HCT116 (cell line): ENCODE results near the gene CTTNBP2NL. TPM values are rescaled to one million over a fixed set of nuclear protein-coding genes. Genes with fewer than 3 reads are reported as not detected.
A peak's percentile ranks its signal among the peaks of the same experiment; 100 is the strongest.
"Not testable (repeated sequence)": the region's sequence is repeated elsewhere in the genome, so short reads cannot be mapped to it uniquely, and the experiment has no call there.

Source experiments
- ATAC-seq: fragments of 200-7000 bp; cut with Tn5 transposase; 2 replicates; pipeline ENCODE4 v1.9.1; 2020; ENCODE audit warnings: mild to moderate bottlenecking, moderate library complexity
- BruUV-seq: library from RNA; stranded (reverse); fragments of 400-500 nt; replicated peaks from 2 replicates; lab custom pipeline; 2021; lab: Mats Ljungman, UMichigan
- CTCF ChIA-PET: fragments of 300-600 bp; sonication (Branson Sonifier 250); formaldehyde crosslinking; loops from one replicate; lab custom pipeline; 2021; ENCODE audit warnings: antibody characterized with exemption; lab: Charles Lee
- POLR2A ChIA-PET: fragments of 300-600, 350-600 bp; sonication (Branson Sonifier 250); formaldehyde crosslinking; loops from one replicate; lab custom pipeline; 2021; ENCODE audit warnings: antibody characterized with exemption; lab: Charles Lee
- RAD21 ChIA-PET, 2 experiments: fragments of 300-600 bp; sonication (Branson Sonifier 250); formaldehyde crosslinking; loops; one replicate each; lab custom pipeline; 2023; ENCODE audit warnings: low total read pairs in 2 of 2; ENCODE audit not compliant: uncharacterized antibody in 2 of 2, unreplicated experiment in 2 of 2, low non-redundant PET in 1 of 2; lab: Charles Lee
- DNase-seq: peaks from one replicate; pipeline ENCODE4 v3.0.0-alpha.2; 2010; ENCODE audit warnings: low read depth, low spot score
- H2AFZ ChIP-seq: fragments of 200-600 bp; shearing (Covaris generic), sonication (generic); 2 replicates; pipeline ENCODE4 v1.6.1; 2017; ENCODE audit warnings: low read depth, mixed run types, mixed read lengths, antibody characterized with exemption, low read length; ENCODE audit not compliant: poor library complexity, severe bottlenecking
- H3K27ac ChIP-seq: 2 replicates; pipeline ENCODE4 v1.5.1; 2012; ENCODE audit warnings: low read depth, low read length
- H3K27me3 ChIP-seq: fragments of 200-600 bp; sonication (generic); 2 replicates; pipeline ENCODE4 v1.6.1; 2016; ENCODE audit warnings: mixed run types, low read length, mixed read lengths; ENCODE audit not compliant: insufficient read depth
- H3K36me3 ChIP-seq, 2 experiments: fragments of 200-500 bp in 1 of 2; fragments of 200-600 bp in 1 of 2; sonication (Bioruptor generic) in 1 of 2; sonication (generic) in 1 of 2; 2 replicates each; pipeline versions ENCODE4 v1.5.1 to v1.6.1; 2014 to 2016; ENCODE audit warnings: low read length in 2 of 2, inconsistent platforms in 1 of 2, mixed read lengths in 1 of 2, mixed run types in 1 of 2; ENCODE audit not compliant: insufficient read depth in 2 of 2, control insufficient read depth in 1 of 2
- H3K4me1 ChIP-seq, 2 experiments: fragments of 200-600 bp in 1 of 2; sonication (generic) in 1 of 2; 2 replicates each; pipeline versions ENCODE4 v1.5.1 to v1.6.1; 2012 to 2017; ENCODE audit warnings: low read length in 2 of 2, inconsistent platforms in 1 of 2, mild to moderate bottlenecking in 1 of 2, mixed read lengths in 1 of 2, mixed run types in 1 of 2, moderate library complexity in 1 of 2; ENCODE audit not compliant: insufficient read depth in 2 of 2, control insufficient read depth in 1 of 2
- H3K4me2 ChIP-seq: fragments of 200-600 bp; sonication (generic); 2 replicates; pipeline ENCODE4 v1.6.1; 2017; ENCODE audit warnings: mixed run types, low read length, mixed read lengths
- H3K4me3 ChIP-seq, 2 experiments: fragments of 200-600 bp in 1 of 2; sonication (generic) in 1 of 2; replicated peaks in 1 of 2; 2 replicates each; pipeline ENCODE4 v1.5.1; 2011 to 2016; ENCODE audit warnings: low read length in 2 of 2, control low read depth in 1 of 2, low read depth in 1 of 2, mild to moderate bottlenecking in 1 of 2, mixed read lengths in 1 of 2, mixed run types in 1 of 2
- H3K79me2 ChIP-seq: fragments of 200-600 bp; sonication (generic); 2 replicates; pipeline ENCODE4 v1.6.1; 2017; ENCODE audit warnings: mild to moderate bottlenecking, mixed run types, low read length, moderate library complexity, mixed read lengths; ENCODE audit not compliant: insufficient read depth
- H3K9ac ChIP-seq: fragments of 200-600 bp; sonication (generic); 2 replicates; pipeline ENCODE4 v1.6.1; 2016; ENCODE audit warnings: low read length, mixed read lengths
- H3K9me2 ChIP-seq: fragments of 200-600 bp; sonication (generic), shearing (Covaris generic); 2 replicates; pipeline ENCODE4 v1.6.1; 2017; ENCODE audit warnings: mixed run types, mild to moderate bottlenecking, moderate library complexity; ENCODE audit not compliant: insufficient read depth
- H3K9me3 ChIP-seq, 2 experiments: fragments of 200-500 bp in 1 of 2; fragments of 200-600 bp in 1 of 2; sonication (Bioruptor generic) in 1 of 2; sonication (generic) in 1 of 2; 2 replicates each; pipeline ENCODE4 v1.6.1; 2014 to 2017; ENCODE audit warnings: low read length in 2 of 2, mixed read lengths in 2 of 2, inconsistent platforms in 1 of 2, low read depth in 1 of 2, mild to moderate bottlenecking in 1 of 2, mixed run types in 1 of 2, moderate library complexity in 1 of 2; ENCODE audit not compliant: control insufficient read depth in 1 of 2, insufficient read depth in 1 of 2
- H4K20me1 ChIP-seq: fragments of 200-600 bp; sonication (generic), shearing (Covaris generic); 2 replicates; pipeline ENCODE4 v1.6.1; 2017; ENCODE audit warnings: mixed run types, mild to moderate bottlenecking, moderate library complexity; ENCODE audit not compliant: insufficient read depth
- ATF3 ChIP-seq: IDR thresholded peaks from 2 replicates; pipeline ENCODE4 v1.6.1; 2012
- CBX3 ChIP-seq: IDR thresholded peaks from 2 replicates; pipeline ENCODE4 v1.6.1; 2012; ENCODE audit warnings: low read depth
- CTCF ChIP-seq, 3 experiments: fragments of 200-600 bp in 1 of 3; sonication (generic) in 1 of 3; IDR thresholded peaks in 2 of 3; conservative IDR thresholded peaks in 1 of 3; 2 replicates each; pipeline ENCODE4 v1.5.1; 2012 to 2017; ENCODE audit warnings: low read depth in 2 of 3, low read length in 2 of 3, antibody characterized with exemption in 1 of 3, borderline replicate concordance in 1 of 3, control low read depth in 1 of 3, mild to moderate bottlenecking in 1 of 3, mixed read lengths in 1 of 3, mixed run types in 1 of 3, moderate library complexity in 1 of 3; ENCODE audit not compliant: insufficient read depth in 1 of 3
- EZH2 ChIP-seq: fragments of 200-600 bp; sonication (generic); IDR thresholded peaks from 2 replicates; pipeline ENCODE4 v1.6.1; 2017; ENCODE audit warnings: antibody characterized with exemption, mixed run types
- JUND ChIP-seq: IDR thresholded peaks from 2 replicates; pipeline ENCODE4 v1.6.1; 2012
- MAX ChIP-seq: IDR thresholded peaks from 2 replicates; pipeline ENCODE4 v1.6.1; 2012
- POLR2A ChIP-seq: IDR thresholded peaks from 2 replicates; pipeline ENCODE4 v1.7.0; 2011; ENCODE audit warnings: borderline replicate concordance; ENCODE audit not compliant: insufficient read depth, insufficient read length; ENCODE audit errors: extremely low read depth
- RAD21 ChIP-seq: IDR thresholded peaks from 2 replicates; pipeline ENCODE4 v1.6.1; 2012; ENCODE audit warnings: low read depth, mild to moderate bottlenecking
- SIN3A ChIP-seq: IDR thresholded peaks from 2 replicates; pipeline ENCODE4 v1.6.1; 2012; ENCODE audit warnings: low read depth
- ZNF274 ChIP-seq: fragments of 200-500 bp; sonication (Bioruptor generic); IDR thresholded peaks from 2 replicates; pipeline ENCODE4 v1.6.1; 2014; ENCODE audit warnings: mild to moderate bottlenecking, low read depth, low read length, inconsistent platforms
- intact Hi-C: fragments of 100-400 bp; cut with micrococcal nuclease; formaldehyde crosslinking; loops from 2 replicates; pipeline ENCODE4 v1.10.0; 2022
- total RNA-seq: library from RNA; stranded (reverse); gene quantifications from one replicate; pipeline ENCODE4 v1.2.1, GENCODE V29; 2021; ENCODE audit not compliant: unreplicated experiment

CTTNBP2NL gene
- total RNA-seq, 1 experiment from 2014 or later, result 18.0 TPM

- DNase-seq (no peak), ATAC-seq (no peak)
- no peak overlapping the region for H2AFZ ChIP-seq
- no peak overlapping the region for H3K4me2 ChIP-seq
- H3K4me3 ChIP-seq, result no peak overlapping the region
- RAD21 ChIA-PET, result no interaction called here
- no peaks in the 10 kb centered on the region for H3K9me3 ChIP-seq
- no TSS peak for BruUV-seq
- peaks cover 12 to 37% of the 10 kb centered on the region in 2 experiments; a peak in 3 of 4 replicates for H3K4me1 ChIP-seq
- H3K79me2 ChIP-seq, result no peaks in the 10 kb centered on the region
- no peak overlapping the region for H3K9ac ChIP-seq
- TF ChIP-seq CTCF (IDR thresholded peaks at IDR 0.05 in 2 of 3, conservative IDR thresholded peaks at IDR 0.05 in 1 of 3; ENCODE audit: borderline replicate concordance in 1 of 3, insufficient read depth in 1 of 3, low read depth in 2 of 3, low read length in 2 of 3) (no peak), ZNF274 (no peak), EZH2 (no peak), CBX3 (no peak), ATF3 (no peak), MAX (no peak), RAD21 (no peak), JUND (no peak), SIN3A (no peak), POLR2A (no peak)
- H3K9me2 ChIP-seq, result no peaks in the 10 kb centered on the region
- intact Hi-C loops, result loop anchor here (2.0 kb wide), 1 partner anchor 415 kb away; no protein-coding TSS in a partner anchor
- no peaks in the 10 kb centered on the region for H3K36me3 ChIP-seq
- no peaks in the 10 kb centered on the region for H3K27me3 ChIP-seq
- H4K20me1 ChIP-seq, result no peaks in the 10 kb centered on the region
- CTCF ChIA-PET, result interaction anchor here (1.0 to 2.9 kb wide), 7 partner anchors 8 to 415 kb away, joined by 3 to 11 read pairs (median 5); no protein-coding TSS in a partner anchor
- POLR2A ChIA-PET, result no interaction called here
- no peak overlapping the region for H3K27ac ChIP-seq
Measured at GRCh38 chr1:112389689-112390088, 6.3 kb upstream of the CTTNBP2NL start.

- H4K20me1 ChIP-seq, H3K36me3 ChIP-seq, BruUV-seq, DNase-seq, H3K79me2 ChIP-seq, H3K27ac ChIP-seq, H3K9me2 ChIP-seq, H3K27me3 ChIP-seq, H3K9me3 ChIP-seq: not testable (repeated sequence)
- ATAC-seq, result peak; percentile 11; the same call in 1 of the 2 replicates
- RAD21 ChIA-PET, result interaction anchor here in 1 of 2 experiments (1.5 kb wide), 1 partner anchor 74 kb away, joined by 3 read pairs; no protein-coding TSS in a partner anchor
- H2AFZ ChIP-seq, result peak overlapping the region; percentile 91
- intact Hi-C loops, result loop anchor here (2.0 kb wide), 1 partner anchor 414 kb away; no protein-coding TSS in a partner anchor
- POLR2A ChIA-PET, result interaction anchor here (1.0 kb wide), 1 partner anchor 19 kb away, joined by 3 read pairs; no protein-coding TSS in a partner anchor
- CTCF ChIA-PET, result interaction anchor here (0.7 to 2.9 kb wide), 17 partner anchors 8 to 682 kb away, joined by 3 to 22 read pairs (median 6); partner anchors contain the start of genes MOV10, PPM1J, RHOC and ST7L
- H3K9ac ChIP-seq, result peak overlapping the region; percentile 54
- peaks cover 19 to 44% of the 10 kb centered on the region in 2 experiments for H3K4me1 ChIP-seq
- H3K4me3 ChIP-seq, result peak overlapping the region; percentile 43 to 51
- peak overlapping the region; percentile 87 for H3K4me2 ChIP-seq
Measured at GRCh38 chr1:112390335-112390734, 5.7 kb upstream of the CTTNBP2NL start.
